Gastroesophageal sphincter (tissue), 4 donors: ENCODE data around the gene FHIT. TPM values are rescaled to one million over a fixed set of nuclear protein-coding genes. Genes with fewer than 3 reads are reported as not detected.

Experiments used
- ATAC-seq: fragments of 150-250 bp; one replicate; pipeline ENCODE4 v1.9.1; 2016; ENCODE audit warnings: mild to moderate bottlenecking, moderate library complexity
- H3K27ac ChIP-seq, 4 donors: fragments of 200-600 bp; sonication (generic) in 3 of 4; 1 replicate in 3 of 4; 2 replicates in 1 of 4; pipeline ENCODE4 v1.5.1; 2016 to 2019
- H3K27me3 ChIP-seq: fragments of 200-600 bp; sonication (generic); one replicate; pipeline ENCODE4 v1.5.1; 2019
- H3K36me3 ChIP-seq, 2 donors: fragments of 200-600 bp; sonication (generic); one replicate each; pipeline ENCODE4 v1.5.1; 2019; ENCODE audit warnings: control low read depth in 1 of 2
- H3K4me1 ChIP-seq, 3 donors: fragments of 200-600 bp; sonication (generic); 1 replicate in 2 of 3; 2 replicates in 1 of 3; pipeline ENCODE4 v1.5.1; 2016 to 2019; ENCODE audit warnings: control low read depth in 2 of 3
- H3K4me3 ChIP-seq, 2 donors: fragments of 200-600 bp; sonication (generic); one replicate each; pipeline ENCODE4 v1.5.1; 2019; ENCODE audit warnings: mild to moderate bottlenecking in 1 of 2, moderate library complexity in 1 of 2
- H3K9me3 ChIP-seq, 3 donors: fragments of 200-600 bp; sonication (generic); one replicate each; pipeline ENCODE4 v1.5.1; 2017 to 2019; ENCODE audit warnings: control low read depth in 2 of 3
- CTCF ChIP-seq, 4 experiments: fragments of 200-600 bp in 2 of 4; fragments of 450-650 bp in 2 of 4; sonication (generic) in 1 of 4; IDR thresholded peaks; one replicate each; pipeline ENCODE4 v1.5.1; 2017 to 2019; ENCODE audit warnings: antibody characterized with exemption in 4 of 4, mild to moderate bottlenecking in 2 of 4, moderate library complexity in 2 of 4
- EP300 ChIP-seq: sonication (generic); formaldehyde crosslinking; IDR thresholded peaks from one replicate; pipeline ENCODE4 v1.6.1; 2017; ENCODE audit warnings: antibody characterized with exemption, mild to moderate bottlenecking
- POLR2A ChIP-seq, 2 donors: fragments of 450-650 bp; IDR thresholded peaks; one replicate each; pipeline ENCODE4 v1.6.1; 2017; ENCODE audit warnings: antibody characterized with exemption in 2 of 2, mild to moderate bottlenecking in 2 of 2, moderate library complexity in 1 of 2
- POLR2AphosphoS5 ChIP-seq: sonication (generic); formaldehyde crosslinking; IDR thresholded peaks from one replicate; pipeline ENCODE4 v1.6.1; 2017; ENCODE audit warnings: antibody characterized with exemption
- WGBS, 2 donors: methylation state at CpG; one replicate each; pipeline ENCODE4 v1.1.5; 2018; ENCODE audit warnings: low coverage in 1 of 2; 5-methylcytosine and 5-hydroxymethylcytosine counted together
- total RNA-seq, 4 donors: library from RNA; depleted of rRNA; stranded (reverse); fragments of >200 nt; gene quantifications; one replicate each; pipeline ENCODE4 v1.1.0, GENCODE V29; 2016

FHIT gene
- total RNA-seq, 4 donors from 2014 or later = 1.4 to 7.3 (median 3.9) TPM

GRCh38 chr3:60001369-60001768 is 1249.9 kb downstream of the FHIT start:
- no peaks in the 10 kb centered on the region for H3K4me1 ChIP-seq
- H3K27ac ChIP-seq = no peak overlapping the region
- 89 to 93% methylated on average over 3 to 6 of the region's 6 CpGs for WGBS, 2 donors
- TF ChIP-seq POLR2AphosphoS5 = no peak
- no peak for TF ChIP-seq EP300
- TF ChIP-seq CTCF (IDR thresholded peaks at IDR 0.05) = no peak
- no peak for TF ChIP-seq POLR2A (IDR thresholded peaks at IDR 0.05)
- no peaks in the 10 kb centered on the region for H3K9me3 ChIP-seq
- H3K36me3 ChIP-seq = no peaks in the 10 kb centered on the region
- no peaks in the 10 kb centered on the region for H3K27me3 ChIP-seq
- H3K4me3 ChIP-seq = no peak overlapping the region
- ATAC-seq = no peak

- Histone ChIP-seq H3K27ac (no peak overlapping the region), H3K27me3 (no peaks in the 10 kb centered on the region), H3K4me1 (no peaks in the 10 kb centered on the region), H3K4me3 (no peak overlapping the region), H3K36me3 (no peaks in the 10 kb centered on the region), H3K9me3 (no peaks in the 10 kb centered on the region)
- no peak for TF ChIP-seq EP300
- no peak for TF ChIP-seq POLR2A (IDR thresholded peaks at IDR 0.05)
- TF ChIP-seq CTCF (IDR thresholded peaks at IDR 0.05) = no peak
- no peak for TF ChIP-seq POLR2AphosphoS5
- WGBS, 2 donors = 93 to 96% methylated on average over 6 of the region's 6 CpGs
- ATAC-seq = no peak
Measured at GRCh38 chr3:60000311-60001105, 1250.7 kb downstream of the FHIT start.

GRCh38 chr3:59998058-59998457 is 1253.2 kb downstream of the FHIT start:
- Histone ChIP-seq H3K4me1 (no peaks in the 10 kb centered on the region), H3K4me3 (no peak overlapping the region), H3K9me3 (no peaks in the 10 kb centered on the region), H3K27ac (no peak overlapping the region), H3K36me3 (no peaks in the 10 kb centered on the region), H3K27me3 (no peaks in the 10 kb centered on the region)
- ATAC-seq = no peak
- 50 to 74% methylated on average over 1 to 5 of the region's 6 CpGs for WGBS, 2 donors
- TF ChIP-seq CTCF (IDR thresholded peaks at IDR 0.05) = no peak
- TF ChIP-seq POLR2AphosphoS5 = no peak
- no peak for TF ChIP-seq POLR2A (IDR thresholded peaks at IDR 0.05)
- TF ChIP-seq EP300 = no peak

- WGBS, 2 donors = 100% methylated on average over 1 of the region's 1 CpG
- no peak for ATAC-seq
- Histone ChIP-seq H3K9me3 (no peaks in the 10 kb centered on the region), H3K4me1 (no peaks in the 10 kb centered on the region), H3K27ac (no peak overlapping the region), H3K36me3 (no peaks in the 10 kb centered on the region), H3K4me3 (no peak overlapping the region), H3K27me3 (no peaks in the 10 kb centered on the region)
- no peak for TF ChIP-seq EP300
- no peak for TF ChIP-seq CTCF (IDR thresholded peaks at IDR 0.05)
- TF ChIP-seq POLR2A (IDR thresholded peaks at IDR 0.05) = no peak
- no peak for TF ChIP-seq POLR2AphosphoS5
Measured at GRCh38 chr3:59997583-59997982, 1253.7 kb downstream of the FHIT start.

GRCh38 chr3:59996056-59996455 is 1255.2 kb downstream of the FHIT start:
- Histone ChIP-seq H3K9me3 (no peaks in the 10 kb centered on the region), H3K4me3 (no peak overlapping the region), H3K4me1 (no peaks in the 10 kb centered on the region), H3K27ac (no peak overlapping the region), H3K36me3 (no peaks in the 10 kb centered on the region), H3K27me3 (no peaks in the 10 kb centered on the region)
- no peak for ATAC-seq
- WGBS, 2 donors = 56 to 65% methylated on average over 2 of the region's 2 CpGs
- TF ChIP-seq CTCF (IDR thresholded peaks at IDR 0.05) (no peak), EP300 (no peak), POLR2A (IDR thresholded peaks at IDR 0.05) (no peak), POLR2AphosphoS5 (no peak)
